ENCODE results near the gene SNCG.
"Not testable (repeated sequence)": the region's sequence is repeated elsewhere in the genome, so short reads cannot be mapped to it uniquely, and the experiment has no call there.

SNCG gene

GRCh38 chr10:86974484-86974883 is 16.1 kb downstream of the SNCG start:
- no peak for DNase-seq (ENCODE audit: low read depth in 2 of 2)

GRCh38 chr10:86976362-86977056 is 18.1 kb downstream of the SNCG start:
- DNase-seq (ENCODE audit: low read depth in 2 of 2) = no peak

- DNase-seq (ENCODE audit: low read depth in 2 of 2) = not testable (repeated sequence)
Observed at GRCh38 chr10:86978457-86978856, 20.1 kb downstream of the SNCG start.

GRCh38 chr10:86979296-86979818 is 21.0 kb downstream of the SNCG start:
- DNase-seq (ENCODE audit: low read depth in 2 of 2) = no peak

GRCh38 chr10:86979977-86980448 is 21.6 kb downstream of the SNCG start:
- no peak for DNase-seq (ENCODE audit: low read depth in 2 of 2)

GRCh38 chr10:86981020-86981419 is 22.6 kb downstream of the SNCG start:
- DNase-seq (ENCODE audit: low read depth in 2 of 2) = not testable (repeated sequence)

- DNase-seq (ENCODE audit: low read depth in 2 of 2) = no peak
Observed at GRCh38 chr10:86981716-86982115, 23.3 kb downstream of the SNCG start.

- not testable (repeated sequence) for DNase-seq (ENCODE audit: low read depth in 2 of 2)
Observed at GRCh38 chr10:86984498-86984897, 26.1 kb downstream of the SNCG start.

- DNase-seq (ENCODE audit: low read depth in 2 of 2) = no peak
Observed at GRCh38 chr10:86988520-86988919, 30.1 kb downstream of the SNCG start.

GRCh38 chr10:86991362-86991761 is 33.0 kb downstream of the SNCG start:
- DNase-seq (ENCODE audit: low read depth in 2 of 2) = not testable (repeated sequence)

GRCh38 chr10:86992456-86992855 is 34.1 kb downstream of the SNCG start:
- DNase-seq (ENCODE audit: low read depth in 2 of 2) = no peak

- DNase-seq (ENCODE audit: low read depth in 2 of 2) = no peak
Observed at GRCh38 chr10:86992929-86993328, 34.5 kb downstream of the SNCG start.

GRCh38 chr10:86999802-87000403 is 41.5 kb downstream of the SNCG start:
- DNase-seq (ENCODE audit: low read depth in 2 of 2) = not testable (repeated sequence)

GRCh38 chr10:87000491-87000890 is 42.1 kb downstream of the SNCG start:
- no peak for DNase-seq (ENCODE audit: low read depth in 2 of 2)

GRCh38 chr10:87007124-87007523 is 48.7 kb downstream of the SNCG start:
- DNase-seq (ENCODE audit: low read depth in 2 of 2) = not testable (repeated sequence)

GRCh38 chr10:87007674-87008073 is 49.3 kb downstream of the SNCG start:
- DNase-seq (ENCODE audit: low read depth in 2 of 2) = not testable (repeated sequence)

- not testable (repeated sequence) for DNase-seq (ENCODE audit: low read depth in 2 of 2)
Observed at GRCh38 chr10:87008303-87008702, 49.9 kb downstream of the SNCG start.

GRCh38 chr10:87009134-87009696 is 50.8 kb downstream of the SNCG start:
- DNase-seq (ENCODE audit: low read depth in 2 of 2) = not testable (repeated sequence)
